Smooth muscle cell (in vitro differentiated cells): ENCODE measurements around the gene ZNF423. TPM values are rescaled to one million over a fixed set of nuclear protein-coding genes. Genes with fewer than 3 reads are reported as not detected.

Experiments used
- DNase-seq: peaks from one replicate; lab custom pipeline; 2025; ENCODE audit not compliant: unreplicated experiment; lab: John Stamatoyannopoulos, UW
- H2AFZ ChIP-seq: fragments of 200-600 bp; sonication (generic); 2 replicates; pipeline ENCODE4 v1.6.0; 2016; ENCODE audit warnings: antibody characterized with exemption, low read depth, mild to moderate bottlenecking
- H3F3A ChIP-seq: fragments of 200-600 bp; sonication (generic); 2 replicates; pipeline ENCODE4 v1.6.0; 2017; ENCODE audit warnings: antibody characterized with exemption, low read depth
- H3K27ac ChIP-seq: fragments of 200-600 bp; sonication (generic); 2 replicates; pipeline ENCODE4 v1.5.1; 2016; ENCODE audit warnings: low read depth, mild to moderate bottlenecking
- H3K27me3 ChIP-seq: fragments of 200-600 bp; sonication (generic); 2 replicates; pipeline ENCODE4 v1.6.1; 2016; ENCODE audit warnings: low read depth, mild to moderate bottlenecking
- H3K36me3 ChIP-seq: fragments of 200-600 bp; sonication (generic); 2 replicates; pipeline ENCODE4 v1.5.1; 2016; ENCODE audit warnings: low read depth
- H3K4me1 ChIP-seq: fragments of 200-600 bp; sonication (generic); 2 replicates; pipeline ENCODE4 v1.5.1; 2016; ENCODE audit warnings: low read depth
- H3K4me2 ChIP-seq: fragments of 200-600 bp; sonication (generic); 2 replicates; pipeline ENCODE4 v1.6.0; 2016; ENCODE audit warnings: mild to moderate bottlenecking
- H3K4me3 ChIP-seq: fragments of 200-600 bp; sonication (generic); 2 replicates; pipeline ENCODE4 v1.5.1; 2016; ENCODE audit warnings: mild to moderate bottlenecking
- H3K79me2 ChIP-seq: fragments of 200-600 bp; sonication (generic); 2 replicates; pipeline ENCODE4 v1.6.0; 2016; ENCODE audit warnings: low read depth, mild to moderate bottlenecking
- H3K9ac ChIP-seq: fragments of 200-600 bp; sonication (generic); 2 replicates; pipeline ENCODE4 v1.6.0; 2016; ENCODE audit warnings: low read depth
- H3K9me3 ChIP-seq: fragments of 200-600 bp; sonication (generic); replicated peaks from 2 replicates; pipeline ENCODE4 v1.5.1; 2016; ENCODE audit warnings: low read depth
- H4K20me1 ChIP-seq: fragments of 200-600 bp; sonication (generic); 2 replicates; pipeline ENCODE4 v1.6.0; 2016; ENCODE audit warnings: low read depth
- whole genome bisulfite sequencing: methylation state at CpG from one replicate; pipeline ENCODE4 v1.1.7; 2016; ENCODE audit warnings: low lambda C conversion rate; 5-methylcytosine and 5-hydroxymethylcytosine counted together
- polyA plus RNA-seq: library from polyadenylated mRNA; unstranded; fragments of >200 nt; fragmentation: Nextera tagmentation; extraction: Ambion mirVana; gene quantifications from 2 replicates; pipeline ENCODE4 v1.2.1, GENCODE V29; 2016
- total RNA-seq: library from RNA; depleted of rRNA; stranded (reverse); fragments of >200 nt; gene quantifications from 2 replicates; pipeline ENCODE4 v1.2.3, GENCODE V29; 2014
- TF ChIP-seq, protein P1 (sequence below): fragments of 200-600 bp; sonication (generic); IDR thresholded peaks from 2 replicates; pipeline ENCODE4 v1.5.1; 2017; ENCODE audit warnings: borderline replicate concordance, mild to moderate bottlenecking, antibody characterized with exemption; ENCODE audit not compliant: insufficient read depth, poor library complexity, severe bottlenecking

Gene ZNF423
- total and polyA plus RNA-seq, 2 experiments from 2014 or later = 6.9 to 7.0 TPM

DNA sequence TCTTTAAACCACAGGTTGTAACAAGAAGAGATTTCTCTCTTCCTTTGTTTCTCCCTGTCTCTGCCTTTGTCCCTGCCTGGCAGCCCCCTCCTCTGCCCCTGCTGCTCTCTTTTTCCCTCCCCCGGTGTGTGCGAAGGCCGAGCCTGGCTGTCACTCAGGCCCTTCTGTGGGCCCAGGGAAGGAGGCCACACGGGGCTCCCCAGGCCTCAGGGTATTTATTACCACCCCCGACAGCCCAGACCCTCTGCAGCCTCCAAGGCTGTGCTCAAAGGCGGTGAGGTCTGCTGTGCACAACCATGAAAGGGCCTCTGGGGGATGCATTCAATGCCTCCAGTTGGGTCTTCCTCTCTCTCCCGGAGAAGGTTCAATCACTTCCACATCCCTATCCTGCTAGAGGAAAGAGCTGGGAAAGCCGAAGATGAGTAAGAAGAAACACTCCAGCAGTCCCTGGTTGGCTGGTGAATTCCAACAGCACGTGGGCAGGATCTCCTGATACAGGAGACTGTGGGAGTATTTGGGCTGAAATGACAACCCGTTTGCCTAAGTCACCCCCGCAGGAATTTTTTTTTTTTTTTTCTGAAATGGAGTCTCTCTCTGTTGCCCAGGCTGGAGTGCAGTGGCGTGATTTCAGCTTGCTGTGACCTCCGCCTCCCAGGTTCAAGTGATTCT lies 34.2 kb downstream of the ZNF423 start:
- H3K9me3 ChIP-seq = no peaks in the 10 kb centered on the region
- TF ChIP-seq, protein P1, sequence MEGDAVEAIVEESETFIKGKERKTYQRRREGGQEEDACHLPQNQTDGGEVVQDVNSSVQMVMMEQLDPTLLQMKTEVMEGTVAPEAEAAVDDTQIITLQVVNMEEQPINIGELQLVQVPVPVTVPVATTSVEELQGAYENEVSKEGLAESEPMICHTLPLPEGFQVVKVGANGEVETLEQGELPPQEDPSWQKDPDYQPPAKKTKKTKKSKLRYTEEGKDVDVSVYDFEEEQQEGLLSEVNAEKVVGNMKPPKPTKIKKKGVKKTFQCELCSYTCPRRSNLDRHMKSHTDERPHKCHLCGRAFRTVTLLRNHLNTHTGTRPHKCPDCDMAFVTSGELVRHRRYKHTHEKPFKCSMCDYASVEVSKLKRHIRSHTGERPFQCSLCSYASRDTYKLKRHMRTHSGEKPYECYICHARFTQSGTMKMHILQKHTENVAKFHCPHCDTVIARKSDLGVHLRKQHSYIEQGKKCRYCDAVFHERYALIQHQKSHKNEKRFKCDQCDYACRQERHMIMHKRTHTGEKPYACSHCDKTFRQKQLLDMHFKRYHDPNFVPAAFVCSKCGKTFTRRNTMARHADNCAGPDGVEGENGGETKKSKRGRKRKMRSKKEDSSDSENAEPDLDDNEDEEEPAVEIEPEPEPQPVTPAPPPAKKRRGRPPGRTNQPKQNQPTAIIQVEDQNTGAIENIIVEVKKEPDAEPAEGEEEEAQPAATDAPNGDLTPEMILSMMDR = no peak

DNA sequence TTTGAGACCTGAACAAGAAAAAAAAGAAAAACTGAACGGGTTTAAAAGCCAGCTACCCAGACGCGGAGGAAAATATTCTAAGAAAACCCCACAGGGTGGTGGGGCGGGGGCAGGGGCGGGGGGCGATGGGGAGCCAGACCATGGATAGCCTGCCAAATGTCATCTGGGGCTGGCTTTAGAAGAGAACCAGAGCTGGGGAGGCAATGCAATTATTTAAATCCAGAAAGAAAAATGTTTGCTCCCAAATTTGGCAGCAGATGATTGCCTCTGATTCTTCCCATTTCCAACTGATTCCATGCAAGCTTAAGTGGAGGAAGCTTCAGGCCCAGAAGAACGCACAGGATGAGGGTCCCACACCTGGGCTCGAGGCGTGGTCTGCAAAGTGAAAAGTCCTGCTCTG lies 34.8 kb downstream of the ZNF423 start:
- TF ChIP-seq, protein P1 = no peak
- Histone ChIP-seq H3F3A (no peaks in the 10 kb centered on the region), H3K4me2 (no peak overlapping the region), H2AFZ (no peak overlapping the region), H3K9ac (no peak overlapping the region), H3K79me2 (no peaks in the 10 kb centered on the region), H3K27me3 (no peaks in the 10 kb centered on the region), H3K36me3 (no peaks in the 10 kb centered on the region), H3K9me3 (no peaks in the 10 kb centered on the region), H4K20me1 (peaks cover 3% of the 10 kb centered on the region), H3K4me1 (peaks cover 18% of the 10 kb centered on the region), H3K4me3 (no peak overlapping the region), H3K27ac (no peak overlapping the region)
- WGBS = 86% methylated on average over 9 of the region's 9 CpGs
- no peak for DNase-seq

More for the DNA sequence above, 34.2 kb downstream of the ZNF423 start:
- Histone ChIP-seq H3K9ac (no peak overlapping the region), H3K27ac (no peak overlapping the region), H3K4me3 (no peak overlapping the region), H4K20me1 (peaks cover 3% of the 10 kb centered on the region), H3K4me2 (no peak overlapping the region), H3F3A (no peaks in the 10 kb centered on the region), H3K79me2 (no peaks in the 10 kb centered on the region), H3K36me3 (no peaks in the 10 kb centered on the region), H3K4me1 (peaks cover 18% of the 10 kb centered on the region), H2AFZ (no peak overlapping the region), H3K27me3 (no peaks in the 10 kb centered on the region)
- 53% methylated on average over 13 of the region's 13 CpGs for WGBS
- no peak for DNase-seq

DNA sequence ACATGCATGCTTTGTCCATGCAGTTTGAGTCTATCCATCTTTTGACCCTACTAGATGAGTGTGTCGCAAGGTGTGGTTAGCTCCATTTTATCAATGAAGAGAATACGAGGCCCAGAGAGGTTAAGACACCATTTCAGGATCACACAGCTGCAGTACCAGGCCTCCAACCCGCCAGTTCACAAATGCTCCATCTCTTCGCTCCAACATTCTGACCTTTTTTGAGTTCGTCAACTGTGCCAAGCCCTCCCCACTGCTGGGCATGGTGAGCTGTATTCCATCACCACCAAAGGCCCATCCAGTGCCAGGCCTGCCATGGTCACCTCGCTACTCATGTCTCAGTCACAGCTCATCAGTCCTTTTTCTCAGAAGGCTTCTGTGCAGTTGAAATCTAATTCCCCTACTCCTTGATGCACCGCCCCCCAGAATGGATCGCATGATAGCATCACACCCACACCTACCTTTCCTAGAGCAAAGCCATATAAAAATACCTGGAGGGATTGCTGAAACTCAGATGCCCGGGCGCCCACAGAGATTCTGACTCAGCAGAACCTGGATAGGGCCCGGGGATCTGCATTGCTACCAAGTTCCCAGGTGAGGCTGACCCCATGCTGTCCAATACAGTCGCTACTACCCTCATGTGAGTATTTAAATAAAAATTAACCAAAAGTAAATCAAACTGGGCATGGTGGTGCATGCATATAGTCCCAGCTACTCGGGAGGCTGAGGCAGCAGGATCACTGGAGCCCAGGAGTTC lies 38.0 kb downstream of the ZNF423 start:
- no peaks in the 10 kb centered on the region for H3K36me3 ChIP-seq
- no peak overlapping the region for H2AFZ ChIP-seq
- no peak overlapping the region for H3K4me3 ChIP-seq
- no peaks in the 10 kb centered on the region for H3K79me2 ChIP-seq
- no peak for DNase-seq
- TF ChIP-seq, protein P1 = no peak
- H4K20me1 ChIP-seq = no peaks in the 10 kb centered on the region
- no peaks in the 10 kb centered on the region for H3F3A ChIP-seq
- H3K4me1 ChIP-seq = peaks cover 9% of the 10 kb centered on the region
- WGBS = 99% methylated on average over 13 of the region's 13 CpGs
- H3K4me2 ChIP-seq = no peak overlapping the region
- no peaks in the 10 kb centered on the region for H3K27me3 ChIP-seq
- H3K9ac ChIP-seq = no peak overlapping the region
- H3K27ac ChIP-seq = no peak overlapping the region
- no peaks in the 10 kb centered on the region for H3K9me3 ChIP-seq
